SU-DHL-6 (cell line): Measurements from ENCODE around the gene ITGA1.
A peak's percentile ranks its signal among the peaks of the same experiment; 100 is the strongest.

Experiments used
- H2AFZ ChIP-seq: fragments of 200-600 bp; sonication (generic); 2 replicates; pipeline ENCODE4 v1.6.1; 2014; ENCODE audit warnings: low read depth, mild to moderate bottlenecking, moderate library complexity, mixed read lengths, antibody characterized with exemption, low read length; ENCODE audit not compliant: severe bottlenecking
- H3F3A ChIP-seq: fragments of 200-600 bp; shearing (Covaris generic); 2 replicates; pipeline ENCODE4 v1.6.0; 2016; ENCODE audit warnings: antibody characterized with exemption, mild to moderate bottlenecking; ENCODE audit not compliant: insufficient read depth
- H3K27ac ChIP-seq: fragments of 200-600 bp; sonication (generic); 2 replicates; pipeline ENCODE4 v1.5.1; 2016; ENCODE audit warnings: low read depth, mild to moderate bottlenecking, low read length, moderate library complexity, mixed read lengths
- H3K27me3 ChIP-seq: fragments of 200-600 bp; sonication (generic), shearing (Covaris generic); 2 replicates; pipeline ENCODE4 v1.6.0; 2014; ENCODE audit warnings: mild to moderate bottlenecking, low read length
- H3K36me3 ChIP-seq: fragments of 200-600 bp; sonication (generic); 2 replicates; pipeline ENCODE4 v1.6.1; 2014; ENCODE audit warnings: mild to moderate bottlenecking, low read length, mixed read lengths
- H3K4me2 ChIP-seq: fragments of 300-600, 200-600 bp; shearing (Covaris generic), sonication (generic); 2 replicates; pipeline ENCODE4 v1.6.0; 2014; ENCODE audit warnings: low read length, low read depth, mild to moderate bottlenecking; ENCODE audit not compliant: poor library complexity, severe bottlenecking
- H3K4me3 ChIP-seq: fragments of 200-600 bp; sonication (generic); 2 replicates; pipeline ENCODE4 v1.5.1; 2014; ENCODE audit warnings: antibody characterized with exemption, low read length, mild to moderate bottlenecking, mixed read lengths; ENCODE audit not compliant: insufficient read depth, poor library complexity, severe bottlenecking
- H3K79me2 ChIP-seq: fragments of 200-600 bp; sonication (generic); 2 replicates; pipeline ENCODE4 v1.6.1; 2014; ENCODE audit warnings: mild to moderate bottlenecking, low read length, moderate library complexity; ENCODE audit not compliant: insufficient read depth
- H3K9ac ChIP-seq: fragments of 200-600 bp; sonication (generic); 2 replicates; pipeline ENCODE4 v1.7.0; 2014; ENCODE audit warnings: mild to moderate bottlenecking, low read length
- H3K9me2 ChIP-seq: fragments of 200-600 bp; sonication (generic); replicated peaks from 2 replicates; pipeline ENCODE4 v1.6.1; 2014; ENCODE audit warnings: low read length; ENCODE audit not compliant: insufficient read depth
- H3K9me3 ChIP-seq: fragments of 200-600 bp; sonication (generic); 2 replicates; pipeline ENCODE4 v1.6.1; 2014; ENCODE audit warnings: low read length, mixed read lengths; ENCODE audit not compliant: insufficient read depth
- H4K20me1 ChIP-seq: fragments of 200-600 bp; sonication (generic); 2 replicates; pipeline ENCODE4 v1.6.1; 2014; ENCODE audit warnings: low read depth, mild to moderate bottlenecking, antibody characterized with exemption, low read length, moderate library complexity, mixed read lengths
- CTCF ChIP-seq: fragments of 200-600 bp; sonication (generic); IDR thresholded peaks from one replicate; pipeline ENCODE4 v1.5.1; 2017; ENCODE audit warnings: antibody characterized with exemption, mild to moderate bottlenecking, low read length, moderate library complexity; ENCODE audit not compliant: insufficient read depth, poor library complexity, severe bottlenecking
- EZH2phosphoT487 ChIP-seq: fragments of 200-600 bp; sonication (generic), shearing (Covaris generic); conservative IDR thresholded peaks from 2 replicates; pipeline ENCODE4 v1.6.1; 2018; ENCODE audit warnings: mild to moderate bottlenecking, antibody characterized with exemption, low read length, moderate library complexity, mixed read lengths

The ITGA1 gene

GRCh38 chr5:52943808-52944207 lies 156.1 kb downstream of the ITGA1 start:
- no peak overlapping the region for H3K4me3 ChIP-seq
- no peak overlapping the region for H3K27ac ChIP-seq
- TF ChIP-seq CTCF, result no peak
- TF ChIP-seq EZH2phosphoT487, result no peak
- H3K9me3 ChIP-seq, result no peaks in the 10 kb centered on the region
- no peak overlapping the region for H2AFZ ChIP-seq
- H3F3A ChIP-seq, result no peaks in the 10 kb centered on the region
- no peaks in the 10 kb centered on the region for H4K20me1 ChIP-seq
- no peak overlapping the region for H3K9ac ChIP-seq
- H3K9me2 ChIP-seq, result no peaks in the 10 kb centered on the region
- no peaks in the 10 kb centered on the region for H3K27me3 ChIP-seq
- H3K36me3 ChIP-seq, result no peaks in the 10 kb centered on the region
- no peak overlapping the region for H3K4me2 ChIP-seq
- H3K79me2 ChIP-seq, result no peaks in the 10 kb centered on the region

- Histone ChIP-seq H3K4me2 (peak overlapping the region; percentile 48), H3K27me3 (no peaks in the 10 kb centered on the region), H3K79me2 (no peaks in the 10 kb centered on the region), H2AFZ (no peak overlapping the region), H3F3A (no peaks in the 10 kb centered on the region), H3K36me3 (no peaks in the 10 kb centered on the region), H3K9ac (no peak overlapping the region), H4K20me1 (no peaks in the 10 kb centered on the region), H3K9me2 (no peaks in the 10 kb centered on the region), H3K4me3 (no peak overlapping the region), H3K27ac (no peak overlapping the region), H3K9me3 (no peaks in the 10 kb centered on the region)
- TF ChIP-seq EZH2phosphoT487 (no peak), CTCF (no peak)
Observed at GRCh38 chr5:52945040-52945439, 157.3 kb downstream of the ITGA1 start.

- Histone ChIP-seq H3K27me3 (no peaks in the 10 kb centered on the region), H3K4me2 (no peak overlapping the region), H3K4me3 (no peak overlapping the region), H3K36me3 (no peaks in the 10 kb centered on the region), H3K9me3 (no peaks in the 10 kb centered on the region), H3K27ac (no peak overlapping the region), H3K79me2 (no peaks in the 10 kb centered on the region), H3K9me2 (no peaks in the 10 kb centered on the region), H4K20me1 (no peaks in the 10 kb centered on the region), H3K9ac (no peak overlapping the region), H2AFZ (no peak overlapping the region), H3F3A (no peaks in the 10 kb centered on the region)
- TF ChIP-seq EZH2phosphoT487, result no peak
- TF ChIP-seq CTCF, result no peak
Observed at GRCh38 chr5:52947208-52947607, 159.5 kb downstream of the ITGA1 start.
